Prostate gland (tissue), 2 donors: ENCODE data around the gene TMEM41B. TPM values are rescaled to one million over a fixed set of nuclear protein-coding genes. Genes with fewer than 3 reads are reported as not detected.

Source experiments
- DNase-seq: peaks from one replicate; pipeline ENCODE4 v3.0.0-alpha.2; 2019; ENCODE audit warnings: low spot score
- H3K27ac ChIP-seq, 2 donors: fragments of 200-600 bp; sonication (generic); 2 replicates each; pipeline ENCODE4 v1.5.1; 2017 to 2019
- H3K27me3 ChIP-seq: fragments of 200-600 bp; sonication (generic); replicated peaks from 2 replicates; pipeline ENCODE4 v1.5.1; 2019; ENCODE audit not compliant: insufficient read depth
- H3K36me3 ChIP-seq, 2 donors: fragments of 200-600 bp; sonication (generic); 1 replicate in 1 of 2; 2 replicates in 1 of 2; pipeline versions ENCODE4 v1.5.1 to v1.8.1; 2017 to 2019
- H3K4me1 ChIP-seq: fragments of 200-600 bp; sonication (generic); replicated peaks from 2 replicates; pipeline ENCODE4 v1.5.1; 2019
- H3K4me3 ChIP-seq, 2 donors: fragments of 200-600 bp; sonication (generic); 2 replicates each; pipeline ENCODE4 v1.5.1; 2017 to 2019
- H3K9me3 ChIP-seq: fragments of 200-600 bp; sonication (generic); 2 replicates; pipeline ENCODE4 v1.5.1; 2017
- CTCF ChIP-seq, 4 experiments: fragments of 200-600 bp in 2 of 4; fragments of 450-650 bp in 2 of 4; sonication (generic) in 2 of 4; IDR thresholded peaks; 1 replicate in 3 of 4; 2 replicates in 1 of 4; pipeline ENCODE4 v1.5.1; 2016 to 2019; ENCODE audit warnings: antibody characterized with exemption in 4 of 4, mild to moderate bottlenecking in 2 of 4, moderate library complexity in 2 of 4
- POLR2A ChIP-seq: fragments of 450-650 bp; IDR thresholded peaks from one replicate; pipeline ENCODE4 v1.6.1; 2016; ENCODE audit warnings: antibody characterized with exemption, mild to moderate bottlenecking
- POLR2AphosphoS5 ChIP-seq: sonication (generic); formaldehyde crosslinking; IDR thresholded peaks from one replicate; pipeline ENCODE4 v1.6.1; 2017; ENCODE audit warnings: antibody characterized with exemption
- WGBS: methylation state at CpG from one replicate; pipeline ENCODE4 v1.1.5; 2018; 5-methylcytosine and 5-hydroxymethylcytosine counted together
- intact Hi-C: fragments of 100-400 bp; cut with DNase I; formaldehyde crosslinking; loops from one replicate; pipeline ENCODE4 v1.14.2; 2022
- total RNA-seq, 2 donors: library from RNA; depleted of rRNA; stranded (reverse); fragments of >200 nt; gene quantifications; one replicate each; pipeline ENCODE4 v1.1.0, GENCODE V29; 2016

Gene TMEM41B
- total RNA-seq, 2 donors from 2014 or later = 29.9 to 54.6 TPM

GRCh38 chr11:9302448-9302847 lies 11.9 kb downstream of the TMEM41B start:
- Histone ChIP-seq H3K36me3 (no peaks in the 10 kb centered on the region), H3K4me3 (no peak overlapping the region), H3K9me3 (no peaks in the 10 kb centered on the region), H3K27me3 (no peaks in the 10 kb centered on the region), H3K4me1 (no peaks in the 10 kb centered on the region), H3K27ac (no peak overlapping the region)
- intact Hi-C loops = no loop called here
- TF ChIP-seq POLR2AphosphoS5 (no peak), POLR2A (no peak), CTCF (IDR thresholded peaks at IDR 0.05) (no peak)
- 94% methylated on average over 3 of the region's 3 CpGs for WGBS
- no peak for DNase-seq

GRCh38 chr11:9301720-9302119 lies 12.7 kb downstream of the TMEM41B start:
- TF ChIP-seq POLR2AphosphoS5 (no peak), POLR2A (no peak), CTCF (IDR thresholded peaks at IDR 0.05) (no peak)
- Histone ChIP-seq H3K9me3 (no peaks in the 10 kb centered on the region), H3K36me3 (no peaks in the 10 kb centered on the region), H3K4me3 (no peak overlapping the region), H3K27ac (no peak overlapping the region), H3K4me1 (no peaks in the 10 kb centered on the region), H3K27me3 (no peaks in the 10 kb centered on the region)
- intact Hi-C loops = no loop called here
- 83% methylated on average over 10 of the region's 10 CpGs for WGBS
- DNase-seq = no peak

GRCh38 chr11:9293646-9294045 lies 20.7 kb downstream of the TMEM41B start:
- no peak for DNase-seq
- no peaks in the 10 kb centered on the region for H3K36me3 ChIP-seq
- no peak overlapping the region for H3K27ac ChIP-seq
- intact Hi-C loops = no loop called here
- H3K27me3 ChIP-seq = no peaks in the 10 kb centered on the region
- 94% methylated on average over 7 of the region's 7 CpGs for WGBS
- TF ChIP-seq POLR2AphosphoS5 (no peak), POLR2A (no peak), CTCF (IDR thresholded peaks at IDR 0.05) (no peak)
- H3K4me3 ChIP-seq = no peak overlapping the region
- H3K9me3 ChIP-seq = no peaks in the 10 kb centered on the region
- no peaks in the 10 kb centered on the region for H3K4me1 ChIP-seq

GRCh38 chr11:9285850-9286587 lies 28.4 kb downstream of the TMEM41B start:
- no peak for DNase-seq
- TF ChIP-seq CTCF (IDR thresholded peaks at IDR 0.05) = no peak
- TF ChIP-seq POLR2A = no peak
- no peak for TF ChIP-seq POLR2AphosphoS5
- intact Hi-C loops = no loop called here
- Histone ChIP-seq H3K36me3 (no peaks in the 10 kb centered on the region), H3K27ac (no peak overlapping the region), H3K4me1 (no peaks in the 10 kb centered on the region), H3K4me3 (no peak overlapping the region), H3K27me3 (no peaks in the 10 kb centered on the region), H3K9me3 (no peaks in the 10 kb centered on the region)
- 90% methylated on average over 14 of the region's 14 CpGs for WGBS

GRCh38 chr11:9280655-9281301 lies 33.6 kb downstream of the TMEM41B start:
- WGBS = 37% methylated on average over 4 of the region's 4 CpGs
- TF ChIP-seq POLR2AphosphoS5 (peak; percentile 82), CTCF (IDR thresholded peaks at IDR 0.05) (no peak)
- Histone ChIP-seq H3K27me3 (no peaks in the 10 kb centered on the region), H3K36me3 (no peaks in the 10 kb centered on the region), H3K4me1 (no peaks in the 10 kb centered on the region), H3K9me3 (no peaks in the 10 kb centered on the region), H3K4me3 (no peak overlapping the region), H3K27ac (peak overlapping the region in 1 of 2 donors; percentile 41)
- peak; percentile 69 for DNase-seq
- intact Hi-C loops = no loop called here
